PFSK-1 (cell line): ENCODE data around the gene NFE2L3.

ENCODE experiments used
- FOXP2 ChIP-seq: optimal IDR thresholded peaks from 2 replicates; pipeline ENCODE3; 2011; ENCODE audit warnings: borderline replicate concordance, control low read depth, inconsistent platforms; ENCODE audit not compliant: insufficient read depth; ENCODE audit errors: extremely low read length, extremely low read depth
- POLR2AphosphoS5 ChIP-seq: IDR thresholded peaks from 2 replicates; pipeline ENCODE4 v1.6.1; 2012; ENCODE audit warnings: low read depth, mild to moderate bottlenecking, control low read depth, low read length, moderate library complexity
- SIN3A ChIP-seq: IDR thresholded peaks from 2 replicates; pipeline ENCODE4 v1.6.1; 2012; ENCODE audit warnings: mild to moderate bottlenecking, low read length, moderate library complexity, borderline replicate concordance; ENCODE audit not compliant: insufficient read depth
- TAF1 ChIP-seq: IDR thresholded peaks from 2 replicates; pipeline ENCODE4 v1.6.1; 2012; ENCODE audit warnings: low read length, control low read depth, borderline replicate concordance; ENCODE audit not compliant: insufficient read depth
- TF ChIP-seq, protein P1 (sequence below), 2 experiments: IDR thresholded peaks; 2 replicates each; pipeline versions ENCODE4 v1.6.1 to v1.8.0; 2011 to 2012; ENCODE audit warnings: low read depth in 2 of 2, low read length in 2 of 2, control low read depth in 1 of 2, inconsistent platforms in 1 of 2, mild to moderate bottlenecking in 1 of 2, moderate library complexity in 1 of 2; ENCODE audit not compliant: insufficient read depth in 1 of 2

Gene NFE2L3

DNA sequence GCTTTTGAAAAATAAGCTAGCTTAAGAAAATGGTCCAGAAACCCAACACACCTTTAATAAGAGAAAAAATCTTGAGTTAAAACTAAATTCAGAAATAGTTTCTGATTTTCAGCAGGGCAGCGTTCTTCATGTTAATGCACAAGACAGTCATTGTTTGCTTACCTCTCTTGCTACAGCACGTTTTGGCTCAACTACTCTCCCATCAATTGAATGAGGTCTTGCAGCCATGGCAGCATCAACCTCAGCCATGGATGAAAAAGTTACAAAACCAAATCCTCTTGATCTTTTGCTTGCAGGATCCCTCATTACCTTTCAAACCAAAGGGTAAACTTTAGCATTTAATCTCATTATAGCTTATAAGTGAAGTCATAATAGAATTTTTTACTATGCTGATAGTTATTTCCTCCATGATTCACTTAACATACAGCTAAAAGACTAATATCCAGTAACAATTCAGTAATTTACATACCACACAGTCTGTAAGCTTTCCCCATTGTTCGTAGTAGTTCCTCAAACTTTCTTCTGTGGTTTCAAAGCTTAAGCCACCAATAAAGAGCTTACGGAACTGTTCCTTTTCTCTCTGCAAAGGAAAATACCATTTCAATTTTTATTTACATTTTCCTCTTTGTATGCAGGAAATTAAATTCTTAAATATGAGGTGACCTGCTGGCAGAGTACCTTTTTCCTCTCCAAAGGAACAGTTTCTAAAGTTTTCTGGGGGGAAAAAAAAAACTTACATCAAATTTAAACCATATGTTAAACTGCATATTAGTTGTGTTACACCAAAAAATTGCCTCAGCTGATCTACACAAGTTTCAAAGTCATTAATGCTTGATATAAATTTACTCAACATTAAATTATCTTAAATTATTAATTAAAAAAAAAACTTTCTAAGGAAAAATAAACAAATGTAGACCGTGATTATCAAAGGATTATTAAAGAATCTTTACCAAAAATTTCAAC, 45.4 kb downstream of the NFE2L3 start:
- no peak for TF ChIP-seq FOXP2
- TF ChIP-seq POLR2AphosphoS5 = no peak; the same call in 1 of the 2 replicates

DNA sequence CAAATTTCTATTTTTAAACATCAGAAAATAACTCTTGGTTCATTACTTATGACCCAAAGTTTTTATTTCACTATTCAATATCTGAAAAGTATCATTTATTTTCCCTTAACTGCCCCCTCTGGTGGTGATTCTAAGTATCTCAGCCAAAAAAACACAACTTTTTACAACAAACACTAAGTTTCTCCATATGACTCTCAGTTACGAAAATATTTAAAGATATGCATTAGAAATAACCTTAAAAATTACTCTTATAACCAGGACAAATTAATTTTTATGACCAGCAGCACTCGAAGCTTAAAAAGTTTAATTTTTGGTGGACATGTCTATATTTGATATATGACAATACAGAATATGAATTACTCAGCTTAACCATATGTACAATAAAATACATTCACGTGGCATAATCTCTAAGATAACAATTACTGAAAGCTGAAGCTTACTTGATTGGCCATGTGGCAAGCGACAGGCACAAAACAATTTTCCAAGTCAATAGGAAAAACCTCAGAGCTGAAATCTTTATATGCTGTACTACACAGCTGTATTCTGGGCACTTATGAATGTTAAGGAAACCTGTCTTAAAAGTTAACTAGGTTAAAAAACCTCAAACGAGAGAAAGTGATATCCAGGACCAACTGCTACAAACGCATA, 46.3 kb downstream of the NFE2L3 start:
- TF ChIP-seq SIN3A (no peak; the same call in 1 of the 2 replicates), POLR2AphosphoS5 (0 out of 2 replicates have a peak, but pooled peaks have one; percentile 4)

DNA sequence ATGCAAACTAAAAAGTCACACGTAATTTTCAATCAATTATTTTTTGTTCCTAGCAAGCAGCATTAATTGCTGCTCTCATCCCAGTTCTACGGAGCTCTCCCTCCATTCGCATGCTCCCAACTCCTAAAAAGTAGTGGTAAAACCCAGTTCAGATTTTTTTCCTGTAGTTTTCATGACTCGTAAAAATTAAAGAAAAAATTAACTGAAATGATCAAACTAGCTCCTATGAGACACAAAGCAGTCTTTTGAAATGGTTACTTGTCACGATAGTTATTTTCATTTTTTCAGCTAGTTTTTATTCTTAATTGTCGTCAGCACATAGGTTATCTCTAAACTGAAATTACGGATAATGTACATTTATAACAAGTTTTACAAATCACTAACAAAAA, 46.8 kb downstream of the NFE2L3 start:
- TF ChIP-seq TAF1 = no peak
- 0 out of 2 replicates have a peak, but pooled peaks have one; percentile 23 for TF ChIP-seq POLR2AphosphoS5
- TF ChIP-seq SIN3A = no peak

DNA sequence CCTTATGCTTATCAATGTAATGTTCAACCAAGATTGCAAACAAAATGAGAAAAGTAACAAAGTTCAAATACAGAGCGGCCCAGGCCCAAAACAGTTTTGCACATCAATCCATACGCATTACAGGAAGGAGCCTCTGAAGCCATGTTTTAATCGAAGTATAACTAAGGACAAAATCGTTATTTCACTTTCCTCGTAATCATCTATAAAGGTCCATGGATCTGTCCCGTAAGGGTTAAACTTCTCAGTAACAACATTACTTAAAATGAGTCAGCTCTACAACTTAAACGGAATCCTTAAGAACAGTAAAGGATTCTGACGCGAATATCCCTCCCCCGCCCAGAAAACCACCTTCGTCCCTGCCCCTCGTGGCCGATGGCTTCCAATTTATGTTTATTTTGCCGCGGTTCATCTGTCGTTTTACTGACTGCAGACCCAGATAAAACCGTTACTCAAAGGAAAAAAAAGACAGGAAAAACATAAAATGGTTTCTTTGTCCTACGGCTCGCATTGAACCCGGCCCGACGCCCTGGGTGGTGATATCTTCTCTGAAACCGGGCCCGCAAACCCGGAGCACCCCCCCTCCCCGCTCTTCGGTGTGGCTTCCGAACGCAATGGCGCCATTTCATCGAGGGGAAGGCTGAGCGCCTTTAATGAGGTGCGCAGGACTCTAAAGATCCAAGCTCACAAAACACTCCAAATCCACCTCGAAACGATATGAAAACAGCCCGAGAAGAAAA, 47.5 kb downstream of the NFE2L3 start:
- no peak for TF ChIP-seq TAF1
- no peak for TF ChIP-seq POLR2AphosphoS5
- TF ChIP-seq, protein P1, sequence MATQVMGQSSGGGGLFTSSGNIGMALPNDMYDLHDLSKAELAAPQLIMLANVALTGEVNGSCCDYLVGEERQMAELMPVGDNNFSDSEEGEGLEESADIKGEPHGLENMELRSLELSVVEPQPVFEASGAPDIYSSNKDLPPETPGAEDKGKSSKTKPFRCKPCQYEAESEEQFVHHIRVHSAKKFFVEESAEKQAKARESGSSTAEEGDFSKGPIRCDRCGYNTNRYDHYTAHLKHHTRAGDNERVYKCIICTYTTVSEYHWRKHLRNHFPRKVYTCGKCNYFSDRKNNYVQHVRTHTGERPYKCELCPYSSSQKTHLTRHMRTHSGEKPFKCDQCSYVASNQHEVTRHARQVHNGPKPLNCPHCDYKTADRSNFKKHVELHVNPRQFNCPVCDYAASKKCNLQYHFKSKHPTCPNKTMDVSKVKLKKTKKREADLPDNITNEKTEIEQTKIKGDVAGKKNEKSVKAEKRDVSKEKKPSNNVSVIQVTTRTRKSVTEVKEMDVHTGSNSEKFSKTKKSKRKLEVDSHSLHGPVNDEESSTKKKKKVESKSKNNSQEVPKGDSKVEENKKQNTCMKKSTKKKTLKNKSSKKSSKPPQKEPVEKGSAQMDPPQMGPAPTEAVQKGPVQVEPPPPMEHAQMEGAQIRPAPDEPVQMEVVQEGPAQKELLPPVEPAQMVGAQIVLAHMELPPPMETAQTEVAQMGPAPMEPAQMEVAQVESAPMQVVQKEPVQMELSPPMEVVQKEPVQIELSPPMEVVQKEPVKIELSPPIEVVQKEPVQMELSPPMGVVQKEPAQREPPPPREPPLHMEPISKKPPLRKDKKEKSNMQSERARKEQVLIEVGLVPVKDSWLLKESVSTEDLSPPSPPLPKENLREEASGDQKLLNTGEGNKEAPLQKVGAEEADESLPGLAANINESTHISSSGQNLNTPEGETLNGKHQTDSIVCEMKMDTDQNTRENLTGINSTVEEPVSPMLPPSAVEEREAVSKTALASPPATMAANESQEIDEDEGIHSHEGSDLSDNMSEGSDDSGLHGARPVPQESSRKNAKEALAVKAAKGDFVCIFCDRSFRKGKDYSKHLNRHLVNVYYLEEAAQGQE (IDR thresholded peaks at IDR 0.05; ENCODE audit: insufficient read depth in 1 of 2, low read depth in 2 of 2, low read length in 2 of 2) = no peak
- TF ChIP-seq SIN3A = no peak
- no peak for TF ChIP-seq FOXP2

DNA sequence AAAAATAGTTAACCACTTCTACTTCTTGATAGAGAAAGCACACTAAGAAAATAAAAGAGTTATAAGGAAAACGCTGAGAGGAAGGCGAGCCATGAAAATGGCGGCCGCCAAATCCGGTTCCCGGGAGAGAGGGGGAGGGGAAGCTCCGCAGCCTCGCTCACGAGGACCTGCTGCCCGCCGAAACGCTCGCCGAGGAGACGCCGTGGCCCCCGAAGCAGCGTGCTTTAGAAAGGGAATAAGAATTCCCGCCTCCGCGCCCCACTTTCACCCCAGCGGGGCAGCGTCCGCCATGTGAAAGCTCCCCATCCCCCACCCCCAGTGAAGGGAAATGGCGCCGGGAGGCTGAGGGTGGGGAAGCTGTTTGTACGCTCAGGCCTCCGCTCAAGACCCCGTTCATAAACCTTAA, 48.0 kb downstream of the NFE2L3 start:
- TF ChIP-seq POLR2AphosphoS5 = no peak
- no peak for TF ChIP-seq FOXP2
- no peak for TF ChIP-seq SIN3A
- TF ChIP-seq, protein P1 (IDR thresholded peaks at IDR 0.05; ENCODE audit: insufficient read depth in 1 of 2, low read depth in 2 of 2, low read length in 2 of 2) = no peak
- TF ChIP-seq TAF1 = no peak

DNA sequence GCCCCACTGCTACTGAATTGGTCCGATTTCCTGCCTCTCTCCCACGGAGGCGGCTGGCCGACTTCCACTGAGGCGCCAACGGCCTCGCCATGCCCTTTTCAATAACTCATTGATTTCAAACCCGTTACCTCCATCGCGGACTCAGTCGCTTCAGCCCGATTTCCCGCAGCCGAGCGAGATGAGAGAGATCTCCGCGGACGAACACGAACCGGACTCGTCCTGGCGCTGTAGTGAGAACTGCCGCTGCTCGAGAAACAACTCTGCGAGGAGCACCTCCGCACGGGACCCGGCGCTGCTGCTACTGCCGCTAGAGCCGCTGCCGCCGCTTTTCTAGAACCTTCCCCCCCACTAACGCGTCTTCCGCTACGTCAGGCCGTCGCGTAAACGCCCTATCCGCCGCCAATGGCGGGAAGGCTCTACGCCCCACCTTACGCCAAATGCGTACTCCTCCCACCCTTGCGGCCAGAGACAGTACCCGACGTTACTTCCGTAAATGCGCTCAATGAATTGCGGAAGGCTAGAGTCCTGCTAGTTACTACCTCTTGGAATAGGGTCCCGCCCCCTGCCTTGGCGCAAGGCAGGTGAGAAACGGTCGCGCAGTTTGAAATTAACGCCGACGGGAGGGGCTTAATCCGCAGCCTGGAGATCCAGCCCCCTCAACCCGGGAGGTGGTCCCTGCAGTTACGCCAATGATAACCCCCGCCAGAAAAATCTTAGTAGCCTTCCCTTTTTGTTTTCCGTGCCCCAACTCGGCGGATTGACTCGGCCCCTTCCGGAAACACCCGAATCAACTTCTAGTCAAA, 48.6 kb downstream of the NFE2L3 start, which contains the start of gene HNRNPA2B1:
TSS of gene HNRNPA2B1 (minus strand) at position 303 of the 803 bp plus-strand sequence. CDS start at position 134, 169 bp downstream.
- peak; percentile 98 for TF ChIP-seq TAF1
- peak; percentile 99 for TF ChIP-seq POLR2AphosphoS5
- peak; percentile 85; the same call in 1 of the 2 replicates for TF ChIP-seq SIN3A
- peak; percentile 56 for TF ChIP-seq FOXP2
- TF ChIP-seq, protein P1 (IDR thresholded peaks at IDR 0.05; ENCODE audit: insufficient read depth in 1 of 2, low read depth in 2 of 2, low read length in 2 of 2) = peak in 1 of 2 experiments; percentile 52; a peak in 1 of 4 replicates
